Lower leg skin (tissue), 4 donors: ENCODE measurements around the gene AMER2. TPM values are rescaled to one million over a fixed set of nuclear protein-coding genes. Genes with fewer than 3 reads are reported as not detected.
A peak's percentile ranks its signal among the peaks of the same experiment; 100 is the strongest.

Experiments used
- DNase-seq, 2 donors: peaks; one replicate each; pipeline ENCODE4 v3.0.0-alpha.2; 2019; ENCODE audit warnings: low spot score in 2 of 2
- H3K4me3 ChIP-seq: fragments of 200-600 bp; sonication (generic); 2 replicates; pipeline ENCODE4 v1.5.1; 2017; ENCODE audit warnings: mild to moderate bottlenecking, low read depth; ENCODE audit not compliant: poor library complexity, severe bottlenecking
- CTCF ChIP-seq, 3 donors: fragments of 450-650 bp; IDR thresholded peaks; one replicate each; pipeline ENCODE4 v1.5.1; 2016; ENCODE audit warnings: antibody characterized with exemption in 3 of 3, mild to moderate bottlenecking in 3 of 3, moderate library complexity in 2 of 3
- POLR2A ChIP-seq, 2 donors: fragments of 450-650 bp; IDR thresholded peaks; one replicate each; pipeline ENCODE4 v1.6.1; 2016 to 2017; ENCODE audit warnings: antibody characterized with exemption in 2 of 2, mild to moderate bottlenecking in 1 of 2, moderate library complexity in 1 of 2
- WGBS, 2 donors: methylation state at CpG; one replicate each; pipeline ENCODE4 v1.1.5; 2018; 5-methylcytosine and 5-hydroxymethylcytosine counted together
- intact Hi-C: fragments of 100-400 bp; cut with DNase I; formaldehyde crosslinking; loops from one replicate; pipeline ENCODE4 v1.15.0; 2023; ENCODE audit warnings: low total_unique reads
- total RNA-seq, 4 donors: library from RNA; depleted of rRNA; stranded (reverse); fragments of >200 nt; gene quantifications; one replicate each; pipeline ENCODE4 v1.1.0, GENCODE V29; 2016

The AMER2 gene
- total RNA-seq, 4 donors from 2014 or later, result 0.08 to 0.20 (median 0.13) TPM; not detected in 1

GRCh38 chr13:25190771-25191170, 18.7 kb upstream of the AMER2 start:
- DNase-seq, result no peak
- 66 to 69% methylated on average over 4 of the region's 4 CpGs for WGBS, 2 donors
- no peak overlapping the region for H3K4me3 ChIP-seq
- intact Hi-C loops, result no loop called here
- TF ChIP-seq POLR2A (IDR thresholded peaks at IDR 0.05), result no peak
- TF ChIP-seq CTCF (IDR thresholded peaks at IDR 0.05), result no peak

GRCh38 chr13:25190256-25190655, 18.2 kb upstream of the AMER2 start:
- DNase-seq, result peak in 1 of 2 donors; percentile 36
- TF ChIP-seq CTCF (IDR thresholded peaks at IDR 0.05) (no peak), POLR2A (IDR thresholded peaks at IDR 0.05) (no peak)

DNA sequence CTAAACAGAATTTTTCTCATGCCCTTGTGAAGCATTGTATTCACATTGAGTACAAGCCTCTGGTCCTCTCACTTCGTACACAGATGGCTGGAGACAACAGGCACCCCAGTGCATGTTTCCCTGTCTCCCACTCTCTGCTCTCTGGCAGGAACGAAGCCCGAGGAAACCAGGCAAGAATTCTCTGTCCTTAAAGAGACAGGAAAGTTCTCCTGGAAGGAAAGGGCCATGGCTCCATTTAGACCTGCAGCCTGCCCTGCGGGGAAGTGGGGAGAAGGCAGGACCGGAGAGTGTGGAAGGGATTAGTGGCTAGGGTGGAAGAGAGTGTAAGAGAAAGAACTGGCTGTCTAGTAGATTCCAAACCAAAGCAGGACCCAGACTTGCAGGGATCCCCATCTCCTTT, 15.5 kb upstream of the AMER2 start:
- TF ChIP-seq CTCF (IDR thresholded peaks at IDR 0.05) (no peak), POLR2A (IDR thresholded peaks at IDR 0.05) (no peak)
- intact Hi-C loops, result no loop called here
- 73% methylated on average over 5 of the region's 5 CpGs for WGBS, 2 donors
- DNase-seq, result peak in 1 of 2 donors; percentile 73
- no peak overlapping the region for H3K4me3 ChIP-seq

More at GRCh38 chr13:25190256-25190655, 18.2 kb upstream of the AMER2 start:
- intact Hi-C loops, result no loop called here
- H3K4me3 ChIP-seq, result no peak overlapping the region
- WGBS, 2 donors, result 51 to 64% methylated on average over 5 of the region's 5 CpGs

GRCh38 chr13:25186187-25186586, 14.1 kb upstream of the AMER2 start:
- no peak overlapping the region for H3K4me3 ChIP-seq
- DNase-seq, result peak in 1 of 2 donors; percentile 61
- 86 to 87% methylated on average over 12 of the region's 12 CpGs for WGBS, 2 donors
- TF ChIP-seq POLR2A (IDR thresholded peaks at IDR 0.05) (no peak), CTCF (IDR thresholded peaks at IDR 0.05) (no peak)
- intact Hi-C loops, result no loop called here

DNA sequence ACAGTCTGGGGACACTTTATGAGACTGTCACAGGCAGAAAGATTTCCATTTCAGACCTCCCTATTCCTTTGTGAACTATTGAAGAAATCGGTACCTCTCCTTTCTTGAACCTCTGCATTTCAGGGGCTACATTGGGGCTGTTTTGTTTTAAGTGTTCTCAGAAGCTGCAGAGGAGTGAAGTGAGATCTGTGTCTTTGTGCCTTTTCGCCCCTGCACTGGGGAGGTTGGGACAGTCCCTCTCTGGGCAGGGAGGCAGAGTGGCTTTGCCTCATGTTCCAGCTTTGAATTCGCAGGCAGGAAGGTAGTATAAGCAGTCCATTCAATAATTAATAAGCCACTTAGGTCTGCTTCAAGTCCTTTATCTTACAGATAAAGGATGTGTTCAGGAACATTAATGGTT, 9.5 kb upstream of the AMER2 start:
- H3K4me3 ChIP-seq, result no peak overlapping the region
- intact Hi-C loops, result no loop called here
- WGBS, 2 donors, result 76 to 90% methylated on average over 3 of the region's 3 CpGs
- DNase-seq, result peak in 1 of 2 donors; percentile 54
- no peak for TF ChIP-seq POLR2A (IDR thresholded peaks at IDR 0.05)
- TF ChIP-seq CTCF (IDR thresholded peaks at IDR 0.05), result no peak
